Measurements from ENCODE around the gene ADAMTS2. TPM values are rescaled to one million over a fixed set of nuclear protein-coding genes. Genes with fewer than 3 reads are reported as not detected.
"Not testable (repeated sequence)": the region's sequence is repeated elsewhere in the genome, so short reads cannot be mapped to it uniquely, and the experiment has no call there.

The ADAMTS2 gene
- total and polyA plus RNA-seq, 8 donors, result 1.8 to 41.5 (median 11.6) TPM

- DNase-seq, result peak in 1 of 2 donors; percentile 88
- TF ChIP-seq EP300 (IDR thresholded peaks at IDR 0.05), result peak; percentile 35
- no peak for TF ChIP-seq CTCF (IDR thresholded peaks at IDR 0.05)
- TF ChIP-seq POLR2AphosphoS5 (IDR thresholded peaks at IDR 0.05), result peak in 1 of 3 donors; percentile 25
- TF ChIP-seq POLR2A (IDR thresholded peaks at IDR 0.05), result no peak
- intact Hi-C loops (cut with DNase I; ENCODE audit: low total_unique reads), result no loop called here
- Histone ChIP-seq H3K36me3 (no peaks in the 10 kb centered on the region), H3K27ac (peak overlapping the region in 3 of 5 donors; percentile 20 to 57 (median 50)), H3K4me3 (no peak overlapping the region), H3K9me3 (no peaks in the 10 kb centered on the region), H3K27me3 (peaks cover 0 to 30% (median 0%) of the 10 kb centered on the region in 3 donors), H3K4me1 (no peaks in the 10 kb centered on the region)
- 32 to 43% (median 39%) methylated on average over 24 to 30 of the region's 30 CpGs for WGBS, 5 donors
These were observed 18.9 kb downstream of the ADAMTS2 start for GRCh38 chr5:179326122-179326927.

DNA sequence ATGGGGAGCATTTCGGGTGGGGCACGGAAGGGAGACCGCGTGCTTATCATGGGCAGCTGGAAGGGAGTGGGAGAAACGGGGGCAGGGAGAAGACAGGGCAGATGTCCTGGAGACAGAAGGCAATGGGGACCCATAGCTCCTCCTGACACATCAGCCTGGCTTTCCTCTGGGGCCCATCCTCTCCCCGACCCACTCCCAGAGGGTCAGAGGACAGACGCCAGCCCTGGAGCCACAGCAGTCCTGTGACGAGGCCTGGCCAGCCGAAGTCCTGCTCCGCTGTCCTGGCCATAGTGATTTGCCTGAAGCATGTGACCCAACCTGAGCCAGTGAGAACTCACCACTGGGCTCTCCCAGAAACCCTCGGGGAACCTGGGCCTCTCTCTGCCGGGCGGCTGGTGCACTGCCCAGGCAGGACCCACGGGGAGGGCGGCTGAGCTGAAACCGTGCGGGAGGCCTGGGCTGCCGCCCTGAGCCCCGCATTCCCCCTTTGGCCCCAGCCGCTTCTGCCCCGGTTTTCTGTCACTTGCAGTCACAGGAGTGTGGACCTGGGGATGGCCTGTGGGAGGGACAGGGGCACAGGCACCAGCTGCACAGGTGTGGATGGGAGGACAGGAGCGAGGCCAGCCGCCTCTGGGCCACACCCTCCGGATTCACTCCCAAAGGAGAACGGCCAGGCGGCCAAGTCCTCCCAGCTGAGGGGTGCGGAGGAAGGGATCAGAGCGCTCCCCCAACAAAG lies 19.8 kb downstream of the ADAMTS2 start:
- no peak for DNase-seq
- WGBS, 5 donors, result 81 to 87% (median 84%) methylated on average over 22 to 28 of the region's 28 CpGs
- intact Hi-C loops (cut with DNase I; ENCODE audit: low total_unique reads), result no loop called here
- H3K27me3 ChIP-seq, result peaks cover 0 to 25% (median 0%) of the 10 kb centered on the region in 3 donors
- H3K36me3 ChIP-seq, result no peaks in the 10 kb centered on the region
- TF ChIP-seq POLR2A (IDR thresholded peaks at IDR 0.05), result no peak
- no peak for TF ChIP-seq EP300 (IDR thresholded peaks at IDR 0.05)
- no peak for TF ChIP-seq POLR2AphosphoS5 (IDR thresholded peaks at IDR 0.05)
- no peak for TF ChIP-seq CTCF (IDR thresholded peaks at IDR 0.05)
- peak overlapping the region in 2 of 5 donors; percentile 20 to 57 for H3K27ac ChIP-seq
- no peaks in the 10 kb centered on the region for H3K9me3 ChIP-seq
- H3K4me1 ChIP-seq, result no peaks in the 10 kb centered on the region
- H3K4me3 ChIP-seq, result no peak overlapping the region

DNA sequence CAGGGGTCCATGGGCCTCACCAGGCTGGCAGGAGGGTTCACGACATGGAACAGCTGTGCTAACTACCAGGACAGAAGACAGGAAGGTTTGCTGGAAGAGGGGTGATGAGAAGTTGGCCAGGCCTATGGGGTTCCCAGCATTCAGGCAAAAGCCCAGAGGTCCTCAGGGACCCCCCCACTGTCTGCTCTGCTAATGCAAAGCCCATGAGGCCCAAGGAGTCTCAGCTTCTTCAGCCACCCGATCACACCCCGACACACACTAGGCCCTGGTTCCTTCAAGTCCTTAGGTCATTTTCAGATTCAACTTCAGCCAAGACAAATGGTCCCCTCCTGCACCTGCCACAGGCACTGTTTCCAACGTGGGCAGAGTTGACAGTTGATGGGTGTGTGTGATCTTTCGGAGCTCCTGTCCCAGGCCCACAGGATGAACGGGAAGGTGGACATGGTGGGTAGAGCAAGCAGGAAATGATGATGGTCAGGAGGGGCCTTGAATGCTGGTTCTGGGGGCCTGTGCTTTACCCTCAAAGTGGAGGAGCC lies 20.4 kb downstream of the ADAMTS2 start:
- no peak overlapping the region for H3K4me3 ChIP-seq
- no peaks in the 10 kb centered on the region for H3K9me3 ChIP-seq
- no peaks in the 10 kb centered on the region for H3K36me3 ChIP-seq
- H3K27me3 ChIP-seq, result peaks cover 0 to 21% (median 0%) of the 10 kb centered on the region in 3 donors
- 74 to 95% (median 82%) methylated on average over 5 to 6 of the region's 6 CpGs for WGBS, 5 donors
- peak overlapping the region in 1 of 5 donors; percentile 57 for H3K27ac ChIP-seq
- no peak for DNase-seq
- no peaks in the 10 kb centered on the region for H3K4me1 ChIP-seq
- no peak for TF ChIP-seq CTCF (IDR thresholded peaks at IDR 0.05)
- TF ChIP-seq POLR2AphosphoS5 (IDR thresholded peaks at IDR 0.05), result no peak
- no peak for TF ChIP-seq POLR2A (IDR thresholded peaks at IDR 0.05)
- TF ChIP-seq EP300 (IDR thresholded peaks at IDR 0.05), result no peak
- intact Hi-C loops (cut with DNase I; ENCODE audit: low total_unique reads), result no loop called here

GRCh38 chr5:179324316-179324715 lies 20.9 kb downstream of the ADAMTS2 start:
- H3K4me3 ChIP-seq; H3K4me1 ChIP-seq; intact Hi-C loops (cut with DNase I; ENCODE audit: low total_unique reads); H3K36me3 ChIP-seq; H3K9me3 ChIP-seq; H3K27ac ChIP-seq; DNase-seq: not testable (repeated sequence)
- peaks cover 0 to 21% (median 0%) of the 10 kb centered on the region in 3 donors for H3K27me3 ChIP-seq
- WGBS, 5 donors, result 83 to 93% (median 88%) methylated on average over 7 of the region's 7 CpGs
